Activated T-helper 1 cell treated with anti-CD3 and anti-CD28 coated beads, Interleukin-12 subunit alpha, Interleukin-12 subunit beta, Interleukin-2, Interleukin-4 antibody, amounts not matched to agents 30 ng/mL and 10 ng/mL and 1 ng/mL, durations not matched to agents 14 hours and 24 hours and 36 hours (primary cell): ENCODE measurements around the gene IFT25. TPM values are rescaled to one million over a fixed set of nuclear protein-coding genes. Genes with fewer than 3 reads are reported as not detected.
"Not testable (repeated sequence)": the region's sequence is repeated elsewhere in the genome, so short reads cannot be mapped to it uniquely, and the experiment has no call there.

Experiments
- DNase-seq: peaks from one replicate; pipeline ENCODE4 v3.0.0; 2021; ENCODE audit warnings: low spot score
- H3K27ac Mint-ChIP-seq: one replicate; pipeline ENCODE4 v1.8.0; 2021; ENCODE audit warnings: mild to moderate bottlenecking, mixed read lengths
- H3K27me3 Mint-ChIP-seq: one replicate; pipeline ENCODE4 v1.8.0; 2022; ENCODE audit warnings: mild to moderate bottlenecking, moderate library complexity, mixed read lengths; ENCODE audit not compliant: insufficient read depth
- H3K36me3 Mint-ChIP-seq: one replicate; pipeline ENCODE4 v1.8.0; 2021; ENCODE audit warnings: low read depth, mixed read lengths
- H3K4me1 Mint-ChIP-seq: one replicate; pipeline ENCODE4 v1.8.0; 2021; ENCODE audit warnings: low read depth, mixed read lengths
- H3K4me3 Mint-ChIP-seq: one replicate; pipeline ENCODE4 v1.8.0; 2021; ENCODE audit warnings: mild to moderate bottlenecking, moderate library complexity, mixed read lengths
- H3K9me3 Mint-ChIP-seq: one replicate; pipeline ENCODE4 v1.8.0; 2021; ENCODE audit warnings: mixed read lengths
- intact Hi-C: fragments of 100-400 bp; cut with micrococcal nuclease; formaldehyde crosslinking; loops from one replicate; pipeline ENCODE4 v1.15.1; 2024
- total RNA-seq: library from RNA; stranded (reverse); gene quantifications from 2 replicates; pipeline ENCODE4 v1.2.3, GENCODE V29; 2022

The IFT25 gene
- total RNA-seq, 1 donor from 2014 or later: 52.6 TPM

DNA sequence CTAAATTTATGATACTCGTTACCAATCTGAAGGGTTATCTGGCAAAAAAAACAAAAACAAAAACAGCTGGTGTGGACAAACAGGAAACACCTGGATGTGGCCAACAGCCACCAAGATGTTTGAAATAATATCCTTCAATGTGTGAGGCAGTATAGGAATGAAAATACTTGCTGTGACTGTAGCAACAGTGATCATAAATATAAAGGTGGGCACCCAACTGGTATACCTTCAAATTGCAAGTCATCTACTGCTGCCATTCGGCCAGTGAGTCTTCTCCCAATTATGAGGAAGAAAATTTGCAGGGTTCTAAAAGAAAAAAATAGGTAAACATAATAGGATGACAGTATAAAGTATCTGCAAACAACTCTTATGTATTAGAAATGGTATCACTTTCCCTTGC, 56.8 kb downstream of the IFT25 start:
- peak overlapping the region; percentile 98 for H3K4me3 Mint-ChIP-seq
- peak overlapping the region; percentile 89 for H3K27ac Mint-ChIP-seq
- H3K4me1 Mint-ChIP-seq: peaks cover 26% of the 10 kb centered on the region
- peaks cover 12% of the 10 kb centered on the region for H3K36me3 Mint-ChIP-seq
- no peak for DNase-seq
- no peaks in the 10 kb centered on the region for H3K27me3 Mint-ChIP-seq
- no peaks in the 10 kb centered on the region for H3K9me3 Mint-ChIP-seq
- intact Hi-C loops: loop anchor here (1.0 to 2.0 kb wide), 4 partner anchors 31 to 518 kb away; partner anchors contain the start of genes IFT25 and SSBP3

DNA sequence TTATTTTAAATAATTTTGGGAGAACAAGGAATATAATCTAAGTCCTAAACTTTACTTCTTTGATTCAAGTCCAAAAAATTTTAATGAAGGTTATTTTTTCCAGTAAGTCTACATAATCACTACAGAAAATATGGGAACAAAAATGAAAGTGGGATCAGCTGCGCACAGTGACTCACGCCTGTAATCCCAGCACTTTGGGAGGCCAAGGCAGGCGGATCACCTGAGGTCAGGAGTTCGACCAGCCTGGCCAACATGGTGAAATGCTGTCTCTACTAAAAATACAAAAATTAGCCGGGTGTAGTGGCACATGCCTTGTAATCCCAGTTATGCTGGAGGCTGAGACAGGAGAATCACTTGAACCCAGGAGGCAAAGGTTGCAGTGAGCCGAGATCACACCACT, 61.9 kb downstream of the IFT25 start:
- H3K27ac Mint-ChIP-seq, H3K4me3 Mint-ChIP-seq, H3K27me3 Mint-ChIP-seq, DNase-seq, H3K9me3 Mint-ChIP-seq, H3K4me1 Mint-ChIP-seq, intact Hi-C loops: not testable (repeated sequence)
- peaks cover 36% of the 10 kb centered on the region for H3K36me3 Mint-ChIP-seq

DNA sequence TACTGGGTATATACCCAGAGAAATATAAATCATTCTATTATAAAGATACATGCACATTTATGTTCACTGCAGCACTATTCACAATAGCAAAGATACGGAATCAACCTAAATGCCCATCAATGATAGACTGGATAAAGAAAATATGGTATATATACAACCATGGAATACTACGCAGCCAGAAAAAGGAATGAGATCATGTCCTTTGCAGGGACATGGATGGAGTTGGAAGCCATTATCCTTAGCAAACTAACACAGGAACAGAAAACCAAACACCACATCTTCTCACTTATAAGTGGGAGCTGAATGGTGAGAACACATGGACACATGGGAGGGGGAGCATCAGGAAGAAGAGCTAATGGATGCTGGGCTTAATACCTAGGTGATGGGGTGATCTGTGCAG, 63.6 kb downstream of the IFT25 start:
- H3K27me3 Mint-ChIP-seq, H3K4me3 Mint-ChIP-seq, H3K9me3 Mint-ChIP-seq, H3K27ac Mint-ChIP-seq, DNase-seq, H3K4me1 Mint-ChIP-seq, intact Hi-C loops: not testable (repeated sequence)
- peaks cover 40% of the 10 kb centered on the region for H3K36me3 Mint-ChIP-seq

DNA sequence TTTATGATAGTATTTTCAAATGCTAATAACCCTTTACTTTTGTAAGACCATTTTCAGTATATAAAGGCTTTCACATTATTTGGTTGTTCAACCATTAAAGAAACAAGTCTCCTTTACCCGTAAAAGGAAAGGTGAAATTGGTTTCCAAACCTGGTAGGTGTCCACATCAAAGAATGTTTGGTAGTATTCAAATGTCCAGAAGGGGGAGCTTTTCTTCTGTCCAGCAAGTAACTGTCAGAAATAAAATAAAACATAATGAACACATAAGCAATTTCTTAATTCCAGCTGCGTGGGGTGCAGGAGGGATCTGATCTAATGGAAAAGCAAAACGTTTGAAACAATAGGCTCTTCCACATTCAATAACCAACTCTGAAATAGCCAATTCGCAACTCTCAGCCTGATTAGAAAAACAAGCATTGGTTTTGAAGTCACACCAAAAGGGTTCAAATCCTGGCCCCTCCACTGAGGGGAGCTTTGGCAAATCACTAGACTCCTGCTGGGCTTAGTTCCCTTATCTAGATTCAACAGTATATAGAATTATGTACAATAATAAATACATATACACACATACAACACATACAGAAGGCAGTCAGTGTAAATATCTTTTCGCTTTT, 66.9 kb downstream of the IFT25 start:
- Mint-ChIP-seq H3K4me3 (no peak overlapping the region), H3K4me1 (no peaks in the 10 kb centered on the region), H3K9me3 (peaks cover 8% of the 10 kb centered on the region), H3K27me3 (no peaks in the 10 kb centered on the region), H3K36me3 (peaks cover 37% of the 10 kb centered on the region), H3K27ac (no peak overlapping the region)
- intact Hi-C loops: loop anchor here (1.0 kb wide), 2 partner anchors 71 to 81 kb away; no protein-coding TSS in a partner anchor
- DNase-seq: no peak

- H3K9me3 Mint-ChIP-seq, H3K4me1 Mint-ChIP-seq, H3K4me3 Mint-ChIP-seq, intact Hi-C loops, H3K27me3 Mint-ChIP-seq, H3K27ac Mint-ChIP-seq, DNase-seq: not testable (repeated sequence)
- H3K36me3 Mint-ChIP-seq: peaks cover 27% of the 10 kb centered on the region
Measured at GRCh38 chr1:53875150-53875549, 70.3 kb downstream of the IFT25 start.

GRCh38 chr1:53871773-53872484, 73.6 kb downstream of the IFT25 start:
- peaks cover 14% of the 10 kb centered on the region for H3K36me3 Mint-ChIP-seq

More at GRCh38 chr1:53871773-53872484, 73.6 kb downstream of the IFT25 start:
- H3K27ac Mint-ChIP-seq: no peak overlapping the region
- intact Hi-C loops: no loop called here
- no peaks in the 10 kb centered on the region for H3K4me1 Mint-ChIP-seq
- H3K9me3 Mint-ChIP-seq: no peaks in the 10 kb centered on the region
- DNase-seq: no peak
- no peak overlapping the region for H3K4me3 Mint-ChIP-seq
- H3K27me3 Mint-ChIP-seq: no peaks in the 10 kb centered on the region

Other genes starting within 250 kb of the IFT25 start
- 0.05 TPM in 1 of 2 replicates, not detected in the other for gene GLIS1, start 206.5 kb downstream of the IFT25 start, total RNA-seq
- 33.2 and 38.2 TPM in 2 replicates for gene NDC1, start 107.4 kb downstream of the IFT25 start, total RNA-seq
- 14.7 and 15.2 TPM in 2 replicates for gene YIPF1, start 55.9 kb downstream of the IFT25 start, total RNA-seq
- gene DIO1, start 51.5 kb downstream of the IFT25 start, total RNA-seq: not detected in 2 replicates
- 30.7 and 32.8 TPM in 2 replicates for gene LRRC42, start 651 bp upstream of the IFT25 start, total RNA-seq
- not detected in 2 replicates for gene LDLRAD1, start 72.5 kb upstream of the IFT25 start, total RNA-seq
- 119 and 133 TPM in 2 replicates for gene TMEM59, start 107.5 kb upstream of the IFT25 start, total RNA-seq
- 11.8 and 12.0 TPM in 2 replicates for gene TCEANC2, start 107.9 kb upstream of the IFT25 start, total RNA-seq
- gene CDCP2, start 207.3 kb upstream of the IFT25 start, total RNA-seq: not detected in 2 replicates